Left lobe of liver (tissue), 2 donors: ENCODE results near the gene PSMB5. TPM values are rescaled to one million over a fixed set of nuclear protein-coding genes. Genes with fewer than 3 reads are reported as not detected.

Source experiments
- ATAC-seq: fragments of 200-7000 bp; cut with Tn5 transposase; one replicate; pipeline ENCODE4 v1.9.1; 2020; ENCODE audit warnings: mild to moderate bottlenecking, moderate library complexity
- DNase-seq: peaks from one replicate; pipeline ENCODE4 v3.0.0-alpha.2; 2020; ENCODE audit warnings: low spot score
- total RNA-seq: library from RNA; stranded (reverse); gene quantifications from one replicate; pipeline ENCODE4 v1.2.1, GENCODE V29; 2021
- donor health status: DM: no; HTN: no; CAD: no; lungs with moderate emphysema.
- donor health status: DM: no; HTN: yes; CAD: no.

The PSMB5 gene
- total RNA-seq, 1 donor from 2014 or later = 59.9 TPM

DNA sequence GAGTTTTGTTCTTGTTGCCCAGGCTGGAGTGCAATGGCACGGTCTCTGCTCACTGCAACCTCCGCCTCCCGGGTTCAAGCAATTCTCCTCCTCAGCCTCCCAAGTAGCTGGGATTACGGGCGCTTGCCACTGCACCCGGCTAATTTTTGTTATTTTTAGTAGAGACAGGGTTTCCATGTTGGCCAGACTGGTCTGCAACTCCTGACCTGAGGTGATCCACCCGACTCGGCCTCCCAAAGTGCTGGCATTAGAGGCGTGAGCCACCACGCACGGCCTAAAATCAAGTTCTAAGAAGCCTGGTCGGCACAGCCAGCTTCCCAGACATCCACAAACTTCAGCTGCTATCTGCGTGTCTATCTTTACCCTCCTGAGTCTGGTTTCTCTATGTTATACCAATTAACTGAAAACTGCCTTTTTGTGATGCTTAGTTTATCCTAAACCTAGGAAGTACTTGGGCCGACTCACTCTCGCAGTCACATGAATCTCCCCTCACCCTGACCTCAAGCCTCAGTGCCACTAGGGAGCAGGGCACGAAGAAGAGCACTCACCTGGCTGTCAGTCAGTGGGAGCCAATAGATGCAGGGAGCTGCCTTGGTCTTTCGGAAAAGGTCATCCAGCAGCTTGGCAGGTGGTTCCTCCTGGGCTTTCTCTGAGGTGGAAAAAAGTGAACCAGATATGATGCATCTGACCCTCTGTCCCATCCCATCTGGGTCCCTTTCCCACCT is 26.0 kb upstream of the PSMB5 start:
- ATAC-seq (no peak), DNase-seq (no peak)

DNA sequence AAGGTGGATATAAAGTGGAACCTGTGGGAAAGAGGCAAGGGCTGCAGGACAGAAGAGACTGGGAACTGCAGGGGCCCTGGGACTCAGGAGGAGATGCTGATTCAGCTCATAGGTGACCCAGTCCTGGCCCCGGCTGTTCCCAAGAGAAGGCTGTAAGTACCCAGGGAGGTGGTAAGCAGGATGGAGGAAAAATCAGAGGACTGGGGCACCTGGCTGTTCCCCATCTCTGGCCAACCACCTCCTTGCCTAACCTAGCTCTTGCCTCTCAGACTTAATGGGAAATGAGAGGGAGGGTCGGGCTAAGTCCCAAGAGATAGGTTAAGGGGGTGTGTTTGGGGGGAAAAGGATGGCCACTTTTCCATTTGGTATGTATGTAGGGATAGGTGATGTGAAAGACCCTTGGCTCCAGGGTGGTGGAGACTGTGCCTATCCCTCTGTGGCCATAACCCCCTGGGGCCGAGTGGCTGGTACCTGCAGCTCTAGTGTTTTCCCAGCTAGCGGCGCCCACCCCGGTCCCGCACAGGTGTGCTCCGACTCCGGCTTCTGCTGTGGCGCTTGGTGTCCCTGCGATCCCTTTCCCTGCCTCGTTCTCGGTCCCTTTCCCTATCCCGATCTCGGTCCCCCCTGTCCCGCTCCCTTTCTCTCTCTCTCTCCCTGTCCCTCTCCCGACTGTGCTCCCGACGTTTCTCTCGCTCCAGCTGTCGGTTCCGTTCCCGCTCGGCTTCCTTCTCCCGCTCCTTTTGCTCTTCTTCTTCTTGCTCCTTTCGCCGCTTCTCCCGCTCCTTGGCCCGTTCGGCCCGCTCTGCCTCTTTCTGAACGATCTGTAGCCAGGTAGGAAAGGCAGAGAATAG is 24.2 kb upstream of the PSMB5 start:
- DNase-seq = no peak
- no peak for ATAC-seq

GRCh38 chr14:23057757-23058653 is 23.3 kb upstream of the PSMB5 start:
- ATAC-seq = peak; percentile 86
- peak; percentile 85 for DNase-seq

DNA sequence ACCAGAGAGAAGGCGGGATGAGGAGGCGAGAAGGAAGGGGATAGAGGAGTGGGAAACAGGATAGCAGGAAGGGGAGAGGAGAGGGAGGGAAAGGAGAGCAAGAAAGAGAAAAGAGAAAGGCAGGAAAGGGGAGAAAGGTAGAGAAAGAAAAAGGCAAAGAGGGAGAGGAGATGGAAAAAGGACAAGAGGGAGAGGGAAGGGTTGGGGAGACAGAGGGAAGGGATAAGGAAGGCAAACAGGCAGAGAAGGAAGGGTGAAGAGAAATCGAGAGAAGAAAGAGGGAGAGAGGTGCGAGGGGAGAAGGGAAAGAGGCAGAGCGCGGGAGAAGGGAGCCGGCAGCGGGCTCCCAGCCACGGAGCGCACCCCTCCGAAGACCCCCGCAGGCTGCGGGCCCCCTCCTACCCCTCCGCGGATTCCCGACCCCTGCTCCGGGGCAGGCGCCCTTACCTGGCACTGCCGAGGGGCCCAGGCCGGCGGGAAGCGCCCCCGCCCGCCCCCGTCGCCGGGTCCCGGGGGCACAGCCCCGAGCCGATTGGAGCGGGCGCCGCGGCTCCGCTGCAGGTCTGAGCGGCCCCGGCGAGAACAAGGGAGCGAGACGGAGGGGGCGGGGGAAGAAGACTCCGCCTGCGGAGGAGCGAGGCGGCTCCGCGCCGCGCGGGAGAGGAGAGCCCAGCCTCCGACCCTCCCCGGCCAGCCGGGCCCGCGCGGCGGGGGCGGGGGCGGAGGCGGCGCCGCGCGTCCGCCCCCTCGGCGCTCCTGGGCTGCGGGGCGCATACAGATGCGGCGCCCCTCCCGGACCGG is 22.5 kb upstream of the PSMB5 start, which contains the start of gene CDH24:
CDH24 (minus strand) TSS at position 565 of the 801 bp plus-strand sequence. CDS start 1,787 bp downstream, outside the sequence.
- peak; percentile 71 for ATAC-seq
- peak; percentile 69 for DNase-seq

DNA sequence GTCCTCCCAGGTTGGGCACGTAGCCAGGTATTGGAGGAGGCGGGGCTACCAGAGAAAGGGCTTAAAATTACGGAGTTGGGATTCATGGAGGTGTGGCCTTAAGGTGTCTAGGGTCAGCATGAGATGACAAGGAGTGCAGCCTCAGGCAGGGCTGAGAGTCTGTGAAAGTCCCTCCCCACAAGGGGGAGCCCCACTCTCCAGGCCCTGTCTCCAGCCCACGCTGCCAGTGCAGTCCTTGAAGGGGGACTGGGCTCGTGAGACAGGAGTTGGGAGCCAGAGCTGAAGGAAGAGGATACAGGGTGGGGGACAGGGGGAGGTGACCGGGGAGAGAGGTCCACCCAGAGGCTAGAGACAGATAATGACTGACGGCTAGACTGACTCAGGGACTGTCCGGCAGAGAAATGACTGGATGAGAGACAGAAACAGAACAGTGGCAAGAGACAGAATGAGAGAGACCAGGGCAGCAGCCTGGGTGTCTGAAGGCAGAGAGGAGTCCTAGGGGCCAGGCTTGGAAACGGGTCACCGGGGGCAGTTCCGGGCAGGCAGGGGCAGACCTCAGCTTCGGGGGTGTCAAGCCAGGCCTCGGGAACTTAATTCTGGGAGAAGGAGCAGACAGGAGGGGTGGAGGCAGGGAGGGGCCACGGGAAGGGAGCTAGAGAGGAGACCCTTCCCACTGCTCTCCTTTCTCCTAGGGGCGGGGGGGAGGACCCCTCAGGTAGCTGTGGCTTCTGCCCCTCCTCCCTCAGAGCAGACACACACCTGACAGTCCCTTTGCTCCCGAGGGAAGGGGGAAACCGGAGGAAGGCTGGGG is 21.6 kb upstream of the PSMB5 start:
- peak; percentile 66 for ATAC-seq

DNA sequence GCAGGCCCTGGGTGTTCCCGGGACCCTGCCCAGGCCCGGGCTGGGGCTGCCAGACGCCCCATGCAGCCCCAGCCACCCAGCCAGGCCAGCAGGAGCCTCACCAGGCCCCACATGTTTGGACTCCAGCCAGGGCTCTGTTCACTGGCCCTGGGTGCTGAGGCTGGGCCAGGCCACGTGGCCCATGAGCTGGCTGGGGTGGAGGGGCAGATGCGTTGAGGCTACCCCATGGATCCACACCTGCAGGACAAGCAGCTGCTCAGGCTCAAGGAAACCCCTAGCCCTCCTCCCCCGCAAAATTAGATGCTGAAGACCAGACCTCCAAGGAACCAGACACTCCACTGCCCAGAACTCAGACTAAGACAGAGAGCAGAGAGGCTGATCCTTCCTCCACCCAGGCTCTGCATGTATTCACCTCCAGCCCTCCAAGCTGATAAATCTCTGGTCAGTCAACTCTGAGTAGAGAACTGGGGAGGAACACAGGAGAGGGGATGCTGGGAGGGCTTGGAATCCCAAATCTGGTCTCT is 21.0 kb upstream of the PSMB5 start:
- DNase-seq (no peak), ATAC-seq (no peak)

More for the DNA sequence above, 21.6 kb upstream of the PSMB5 start:
- peak; percentile 60 for DNase-seq

GRCh38 chr14:23055147-23055550 is 20.4 kb upstream of the PSMB5 start:
- DNase-seq (no peak), ATAC-seq (no peak)

DNA sequence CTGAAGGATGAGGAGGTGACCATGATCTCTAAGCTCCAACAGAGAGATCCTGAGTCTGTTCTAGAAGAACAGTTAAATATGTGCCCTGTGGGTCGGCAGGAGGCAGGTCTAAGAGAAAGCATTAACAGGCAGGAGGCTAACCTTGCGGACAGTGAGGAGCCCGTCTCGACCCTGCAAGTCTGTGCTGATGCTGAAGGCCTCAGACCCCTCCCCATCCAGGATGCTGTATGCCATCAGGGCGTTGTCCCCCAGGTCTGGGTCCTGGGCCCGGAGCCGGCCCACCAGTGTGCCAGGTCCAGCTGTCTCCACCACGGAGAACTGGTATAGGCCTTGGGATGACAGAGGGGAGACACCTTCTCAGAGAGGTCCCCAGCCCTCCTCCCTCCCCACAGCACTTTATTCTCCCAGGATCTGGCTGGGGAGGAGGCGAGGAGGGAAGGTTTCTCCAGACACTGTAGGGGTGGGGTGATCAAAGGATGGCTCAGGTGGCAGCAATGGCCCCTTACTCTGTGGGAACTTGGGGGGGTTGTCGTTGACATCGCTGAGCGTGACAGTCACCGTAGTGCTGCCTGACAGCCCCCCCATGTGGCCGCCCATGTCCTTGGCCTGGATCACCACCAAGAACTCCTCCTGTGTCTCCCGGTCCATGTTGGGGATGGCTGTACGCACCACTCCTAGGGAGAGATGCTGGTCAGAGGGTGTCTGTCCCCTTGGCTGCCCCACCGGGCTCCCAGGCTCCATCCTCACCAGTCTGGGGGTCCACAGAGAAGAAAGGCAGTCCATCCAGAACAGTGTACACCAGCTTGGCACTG is 19.5 kb upstream of the PSMB5 start:
- no peak for ATAC-seq

GRCh38 chr14:23053426-23053825 is 18.7 kb upstream of the PSMB5 start:
- DNase-seq (no peak), ATAC-seq (no peak)

More for the DNA sequence above, 19.5 kb upstream of the PSMB5 start:
- no peak for DNase-seq

- ATAC-seq (no peak), DNase-seq (no peak)
Measured at GRCh38 chr14:23052671-23053070, 18.0 kb upstream of the PSMB5 start.

- no peak for DNase-seq
- no peak for ATAC-seq
Measured at GRCh38 chr14:23052182-23052623, 17.5 kb upstream of the PSMB5 start.

DNA sequence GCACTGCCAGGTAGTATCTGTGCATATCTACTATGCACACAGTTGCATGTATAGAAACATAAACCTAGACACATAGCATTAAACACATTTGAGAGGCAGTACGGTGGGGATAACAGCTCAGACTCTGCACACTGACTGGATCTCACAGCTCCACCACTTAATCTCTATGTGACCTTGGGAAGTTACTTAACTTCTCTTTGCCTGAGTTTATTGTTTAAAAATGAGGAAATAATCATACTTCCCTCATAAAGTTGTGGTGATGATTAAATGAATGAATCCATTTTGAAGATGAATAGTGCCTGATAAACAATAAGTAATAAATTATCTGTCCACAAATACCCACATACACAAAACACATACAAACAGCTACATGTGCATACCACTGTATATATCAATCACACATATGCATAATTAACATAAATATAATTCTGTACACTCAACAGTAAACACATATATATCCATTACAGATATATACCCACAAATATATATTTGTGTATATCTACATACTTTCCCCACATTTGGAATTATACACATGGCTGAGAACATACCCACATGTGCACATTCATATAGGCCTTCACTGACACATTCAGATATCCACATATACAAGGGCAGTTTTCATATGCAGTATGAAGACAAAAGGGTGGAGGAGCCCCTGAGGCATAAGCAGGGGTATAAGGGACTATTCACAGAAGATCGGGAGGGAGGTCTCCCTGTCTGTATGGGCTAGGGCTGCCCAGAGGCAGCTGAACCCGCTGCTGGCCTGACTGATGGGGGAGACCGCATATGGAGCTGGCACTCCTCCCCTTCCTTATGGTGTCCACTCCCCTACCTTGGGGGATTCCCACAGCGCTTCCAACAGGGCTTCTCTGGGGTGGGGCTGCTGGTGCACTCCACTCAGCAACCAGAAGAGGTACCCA is 16.7 kb upstream of the PSMB5 start:
- no peak for ATAC-seq
- no peak for DNase-seq

- ATAC-seq (no peak), DNase-seq (no peak)
Measured at GRCh38 chr14:23049011-23049410, 14.3 kb upstream of the PSMB5 start.

GRCh38 chr14:23047751-23048693 is 13.3 kb upstream of the PSMB5 start:
- DNase-seq (no peak), ATAC-seq (no peak)

DNA sequence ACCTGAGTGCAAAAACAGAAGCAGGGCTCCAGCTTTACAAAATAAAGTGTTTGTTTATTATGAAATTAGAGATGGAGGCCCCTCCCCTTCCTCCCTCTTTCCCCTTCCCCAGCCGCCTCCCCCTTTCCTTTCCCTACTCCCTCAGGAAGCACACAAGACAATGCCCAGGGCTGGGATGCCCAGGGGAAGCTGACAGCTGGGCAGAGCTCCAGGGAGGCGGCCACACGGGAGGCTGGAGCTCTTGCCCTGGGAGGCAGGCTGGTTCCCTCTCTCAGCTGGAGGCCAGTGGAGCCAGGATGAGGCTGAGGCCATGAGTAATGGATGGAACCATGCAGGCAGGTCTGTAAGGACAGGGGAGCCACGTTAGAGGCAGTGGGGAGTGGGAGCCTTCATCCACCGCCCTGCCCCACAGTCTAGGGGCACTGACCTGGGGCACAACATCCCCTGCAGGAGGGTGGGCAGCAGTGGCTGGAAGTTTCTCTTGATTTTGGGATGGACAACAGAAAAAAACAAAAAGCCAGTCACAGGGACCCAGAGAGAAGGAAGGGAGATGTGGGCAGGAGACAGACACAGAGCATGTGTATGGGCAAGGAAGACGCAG is 12.4 kb upstream of the PSMB5 start:
- DNase-seq = no peak
- peak; percentile 21 for ATAC-seq
